Stimulated activated CD8-positive, alpha-beta memory T cell treated with anti-CD3 and anti-CD28 coated beads, Interleukin-15, amount 100 ng/mL, for 1 hour (primary cell): ENCODE measurements around the gene SLC9B1.
"Not testable (repeated sequence)": the region's sequence is repeated elsewhere in the genome, so short reads cannot be mapped to it uniquely, and the experiment has no call there.

ENCODE experiments used
- DNase-seq: peaks from one replicate; pipeline ENCODE4 v3.0.0-alpha.2; 2020; ENCODE audit warnings: low read depth

SLC9B1 gene

DNA sequence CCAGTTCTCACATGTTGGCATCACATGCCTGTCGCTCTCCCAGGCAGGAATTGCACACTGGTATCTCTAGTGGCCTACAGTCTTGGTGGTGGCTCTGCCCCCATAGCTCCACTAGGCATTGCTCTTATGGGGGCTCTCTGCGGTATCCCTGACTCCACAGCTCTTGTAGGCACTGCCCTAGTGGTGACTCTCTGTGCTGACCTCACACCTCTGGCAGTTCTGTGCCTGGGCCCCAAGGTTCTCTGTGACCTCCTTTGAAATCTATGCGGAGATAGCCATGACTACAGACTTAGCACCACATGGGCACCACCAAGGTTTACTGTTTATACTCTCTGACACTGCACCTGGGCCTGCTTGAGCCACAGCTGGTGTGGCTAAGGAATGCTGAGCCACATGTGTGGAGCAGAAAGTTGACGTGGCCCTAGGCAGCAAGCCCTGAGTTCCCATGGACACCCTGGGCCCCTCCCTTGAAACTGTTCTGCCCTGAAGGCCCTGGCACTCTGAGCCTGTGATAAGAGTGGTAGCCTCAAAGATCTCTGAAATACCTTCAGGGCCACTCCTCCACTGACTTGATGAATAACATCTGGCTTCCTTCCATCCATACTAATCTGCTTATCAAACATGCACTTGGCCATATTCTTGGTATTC is 8.0 kb downstream of the SLC9B1 start:
- DNase-seq: no peak

- no peak for DNase-seq
Measured at GRCh38 chr4:103010804-103011203, 8.7 kb downstream of the SLC9B1 start.

DNA sequence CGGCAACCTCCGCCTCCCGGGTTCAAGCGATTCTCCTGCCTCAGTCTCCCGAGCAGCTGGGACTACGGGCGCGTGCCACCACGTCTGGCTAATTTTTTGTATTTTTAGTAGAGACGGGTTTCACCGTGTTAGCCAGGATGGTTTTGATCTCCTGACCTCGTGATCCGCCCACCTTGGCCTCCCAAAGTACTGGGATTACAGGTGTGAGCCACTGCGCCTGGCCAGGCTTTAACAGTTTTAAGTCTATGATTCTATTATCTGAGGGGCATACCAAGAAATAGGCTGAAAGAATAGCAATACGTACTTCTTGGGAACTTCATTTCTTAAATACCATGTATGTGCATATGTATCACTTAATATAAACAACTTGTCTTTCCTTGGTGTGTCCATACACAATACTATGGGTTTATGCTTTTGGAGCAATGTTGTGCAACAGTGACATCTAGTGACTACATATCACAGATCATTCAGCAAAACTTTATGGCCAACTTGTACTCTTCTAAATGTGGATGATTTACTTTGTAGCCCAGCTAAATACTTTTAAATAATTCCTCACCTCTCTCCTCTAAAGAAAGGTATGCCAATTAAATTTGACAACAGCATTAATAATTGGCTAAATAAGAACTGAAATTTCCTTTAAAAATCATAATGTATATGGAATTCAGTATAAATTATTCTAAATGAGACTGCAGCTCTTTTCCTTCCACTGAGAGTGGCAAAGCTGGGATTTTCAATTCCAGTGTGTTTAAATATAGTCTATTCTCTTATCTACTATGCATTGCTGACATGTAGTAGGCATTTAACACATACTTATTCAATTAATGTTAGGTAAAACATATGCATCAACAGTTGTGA is 10.4 kb downstream of the SLC9B1 start:
- no peak for DNase-seq

DNA sequence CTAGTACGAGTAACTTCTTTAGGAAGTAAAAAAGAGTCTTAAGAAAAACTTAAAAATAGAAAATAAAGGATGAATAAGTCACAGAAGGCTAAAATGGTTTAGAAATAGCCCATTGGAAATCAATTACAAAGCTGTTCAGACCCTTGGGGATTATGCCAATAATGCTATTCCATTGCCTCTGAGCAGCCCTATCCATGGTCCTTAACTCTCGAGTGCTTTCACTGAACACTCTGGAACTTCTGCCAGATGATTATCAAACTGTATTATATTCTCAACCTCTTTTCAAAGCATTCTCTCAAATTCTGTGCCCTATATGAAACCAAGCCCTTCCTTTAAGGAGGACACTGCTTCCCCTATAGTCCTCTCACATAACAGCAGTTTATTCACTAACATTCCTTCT is 17.0 kb downstream of the SLC9B1 start:
- no peak for DNase-seq

DNA sequence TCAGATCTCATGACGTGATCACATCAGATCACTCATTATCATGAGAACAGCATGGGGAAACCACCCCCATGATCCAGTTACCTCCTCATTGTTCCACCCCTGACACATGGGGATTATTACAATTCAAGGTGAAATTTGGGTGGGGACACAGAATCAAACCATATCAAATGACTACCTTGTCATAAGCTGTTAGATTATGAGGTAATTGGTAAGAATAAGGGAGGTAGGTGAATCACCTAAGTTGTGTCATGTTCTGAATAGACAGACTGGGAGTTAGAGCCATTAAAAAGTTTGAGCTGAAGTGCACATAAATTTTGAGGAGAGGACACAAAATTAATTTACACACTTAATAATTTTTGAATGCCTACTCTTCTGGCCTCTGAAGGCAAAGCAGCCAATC is 24.7 kb downstream of the SLC9B1 start:
- no peak for DNase-seq

DNA sequence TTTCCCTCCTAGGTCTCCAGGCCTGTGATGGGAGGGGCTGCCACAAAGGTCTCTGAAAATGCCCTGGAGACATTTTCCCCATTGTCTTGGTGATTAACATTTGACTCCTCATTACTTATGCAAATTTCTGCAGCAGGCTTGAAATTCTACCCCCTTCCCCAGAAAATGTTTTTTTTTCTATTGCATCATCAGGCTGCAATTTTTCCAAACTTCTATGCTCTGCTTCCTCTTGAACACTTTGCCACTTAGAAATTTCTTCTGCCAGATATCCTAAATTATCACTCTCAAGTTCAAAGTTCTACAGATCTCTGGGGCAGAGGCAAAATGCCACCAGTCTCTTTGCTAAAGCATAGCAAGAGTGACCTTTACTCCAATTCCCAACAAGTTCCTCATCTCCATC is 25.5 kb downstream of the SLC9B1 start:
- not testable (repeated sequence) for DNase-seq

DNA sequence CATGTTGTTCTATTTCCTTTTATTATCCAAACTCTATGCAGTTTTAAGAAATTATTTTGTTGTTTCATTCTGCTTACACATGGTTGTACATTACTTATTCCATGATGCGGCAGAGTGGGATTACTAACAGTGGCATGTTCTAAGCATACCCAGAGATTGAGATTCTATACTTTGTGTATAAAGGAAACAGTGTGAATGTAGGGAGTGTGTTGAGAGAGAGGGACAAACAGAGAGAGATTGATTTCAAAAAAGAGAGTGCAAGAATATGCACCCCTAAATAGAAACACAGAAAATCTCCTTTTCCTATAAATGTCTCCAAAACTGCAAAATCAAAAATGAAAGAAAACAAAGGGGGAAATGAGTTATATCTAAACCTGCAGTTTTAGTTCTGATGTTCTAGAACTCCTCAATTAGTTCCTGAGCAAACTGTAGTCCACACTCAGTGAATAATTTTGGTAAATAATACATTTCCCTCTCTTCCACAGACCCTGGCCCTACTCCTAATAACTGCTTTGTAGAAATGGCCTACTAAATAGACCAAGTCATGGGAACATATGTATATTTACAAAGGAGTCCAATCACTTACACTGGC is 31.0 kb downstream of the SLC9B1 start:
- no peak for DNase-seq

GRCh38 chr4:102981005-102981404 is 38.5 kb downstream of the SLC9B1 start:
- DNase-seq: no peak

- not testable (repeated sequence) for DNase-seq
Measured at GRCh38 chr4:102961813-102962212, 57.7 kb downstream of the SLC9B1 start.

DNA sequence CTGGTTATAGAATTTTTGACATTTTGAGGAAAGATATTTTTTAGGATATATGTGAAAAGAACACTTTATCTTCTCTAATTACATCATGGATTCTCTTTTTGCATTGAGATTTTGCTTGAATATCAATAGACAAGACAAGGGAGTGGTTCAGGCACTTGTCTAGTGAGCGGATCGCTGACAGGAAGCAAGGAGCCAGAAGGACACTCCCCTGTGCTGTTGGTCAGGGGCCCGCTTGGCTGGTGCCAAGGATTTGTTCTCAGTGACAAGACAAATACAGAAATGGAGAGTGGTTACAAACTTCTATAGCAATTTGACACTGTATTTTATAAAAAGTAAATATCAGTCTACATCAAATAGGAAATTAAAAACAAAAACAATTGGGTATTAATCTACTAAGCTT is 60.0 kb downstream of the SLC9B1 start:
- no peak for DNase-seq

DNA sequence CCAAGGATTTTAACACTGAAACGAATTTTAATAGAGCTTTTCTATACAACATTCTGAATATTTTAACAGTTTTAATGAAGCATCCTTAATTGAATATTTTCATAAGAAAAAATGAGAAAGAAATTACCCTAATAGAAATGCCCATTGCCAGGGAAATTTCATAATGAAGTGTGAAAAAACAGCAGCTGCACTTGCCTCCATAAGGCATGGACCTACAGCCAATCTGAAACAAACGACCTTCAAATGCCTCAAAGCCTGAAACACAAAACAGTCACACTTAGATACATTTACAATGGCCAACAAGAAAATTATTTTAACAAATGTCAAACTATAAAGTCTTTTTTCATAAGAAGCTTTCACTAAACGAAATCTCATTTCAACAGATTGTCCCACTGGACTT is 74.4 kb downstream of the SLC9B1 start:
- no peak for DNase-seq

DNA sequence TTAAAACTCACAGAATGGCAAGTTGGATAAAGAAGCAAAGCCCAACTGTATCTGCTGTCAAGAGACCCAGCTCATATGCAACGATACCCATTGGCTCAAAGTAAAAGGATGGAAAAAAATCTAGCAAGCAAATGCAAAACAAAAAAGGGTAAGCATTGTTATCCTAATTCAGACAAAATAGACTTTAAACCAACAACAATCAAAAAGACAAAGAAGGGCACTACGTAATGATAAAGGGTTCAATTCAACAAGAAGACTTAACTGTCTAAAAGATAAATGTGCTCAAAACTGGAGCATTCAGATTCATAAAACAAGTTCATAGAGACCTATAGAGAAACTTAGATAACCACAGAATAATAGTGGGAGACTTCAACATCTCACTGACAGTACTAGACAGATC is 81.4 kb downstream of the SLC9B1 start:
- not testable (repeated sequence) for DNase-seq

- no peak for DNase-seq
Measured at GRCh38 chr4:102935716-102936115, 83.8 kb downstream of the SLC9B1 start.

DNA sequence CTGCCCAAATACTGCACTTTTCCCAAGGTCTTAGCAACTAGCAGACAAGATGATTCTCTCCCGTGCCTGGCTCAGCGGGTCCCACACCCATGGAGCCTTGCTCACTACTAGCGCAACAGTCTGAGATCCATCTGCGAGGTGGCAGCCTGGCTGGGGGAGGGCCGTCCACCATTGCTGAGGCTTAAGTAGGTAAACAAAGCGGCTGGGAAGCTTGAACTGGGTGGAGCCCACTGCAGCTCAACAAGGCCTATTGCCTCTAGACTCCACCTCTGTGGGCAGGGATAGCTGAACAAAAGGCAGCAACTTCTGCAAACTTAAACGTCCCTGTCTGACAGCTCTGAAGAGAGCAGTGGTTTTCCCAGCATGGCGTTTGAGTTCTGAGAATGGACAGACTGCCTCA is 99.8 kb downstream of the SLC9B1 start:
- not testable (repeated sequence) for DNase-seq

DNA sequence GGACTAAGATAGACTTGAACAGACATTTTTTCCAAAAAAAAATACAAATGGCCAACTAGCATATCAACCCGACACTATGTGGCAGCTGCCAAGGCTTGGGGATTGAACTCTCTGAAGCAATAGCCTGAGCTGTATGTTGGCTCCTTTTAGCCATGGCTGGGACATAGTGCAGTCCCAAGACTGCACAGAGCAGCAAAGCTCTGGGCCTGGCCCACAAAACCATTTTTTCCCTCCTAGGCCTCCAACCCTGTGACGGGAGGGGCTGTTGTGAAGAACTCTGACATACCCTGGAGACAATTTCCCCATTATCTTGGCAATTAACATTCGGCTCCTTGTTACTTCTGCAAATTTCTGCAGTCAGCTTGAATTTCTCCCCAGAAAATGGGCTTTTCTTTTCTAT is 100.6 kb downstream of the SLC9B1 start:
- no peak for DNase-seq

DNA sequence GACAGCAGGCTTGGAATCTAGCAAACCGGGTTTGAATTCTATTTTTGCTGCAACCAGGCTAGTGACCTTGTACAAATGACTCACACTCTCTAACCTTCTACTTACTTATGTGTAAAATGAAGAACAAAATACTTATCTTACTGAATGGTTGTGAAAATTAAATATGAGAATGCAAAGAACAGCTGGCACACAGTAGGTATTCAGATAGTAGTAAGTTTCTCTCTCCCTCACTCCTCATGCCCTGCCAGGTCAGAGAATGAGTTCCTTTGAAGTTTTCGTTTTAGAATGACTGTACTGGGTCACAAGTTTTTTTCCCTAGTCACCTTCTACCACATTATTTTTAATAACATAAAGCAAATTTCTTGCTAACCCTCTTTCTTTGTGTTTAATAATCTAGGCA is 117.7 kb downstream of the SLC9B1 start:
- no peak for DNase-seq

DNA sequence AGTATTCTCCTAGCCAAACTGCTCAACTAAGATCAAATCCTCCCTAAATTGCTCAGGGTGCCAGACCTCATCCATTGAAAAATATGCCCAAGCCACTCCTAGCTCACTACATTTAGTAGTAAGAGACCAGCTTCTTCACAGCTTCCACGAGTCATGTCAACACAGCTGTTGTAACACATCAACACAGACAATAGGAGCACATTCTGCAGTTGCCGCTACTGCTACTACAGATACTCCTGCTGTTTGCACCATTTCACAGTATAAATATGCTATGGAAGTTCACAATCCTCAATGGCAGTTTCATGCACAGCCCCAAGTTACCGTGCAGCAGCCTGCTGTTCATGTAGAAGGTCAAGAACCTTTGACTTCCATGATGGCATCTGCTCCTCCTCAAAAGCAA is 121.9 kb downstream of the SLC9B1 start:
- not testable (repeated sequence) for DNase-seq

GRCh38 chr4:102896547-102896946 is 123.0 kb downstream of the SLC9B1 start:
- not testable (repeated sequence) for DNase-seq

- not testable (repeated sequence) for DNase-seq
Measured at GRCh38 chr4:102889866-102890265, 129.6 kb downstream of the SLC9B1 start.

DNA sequence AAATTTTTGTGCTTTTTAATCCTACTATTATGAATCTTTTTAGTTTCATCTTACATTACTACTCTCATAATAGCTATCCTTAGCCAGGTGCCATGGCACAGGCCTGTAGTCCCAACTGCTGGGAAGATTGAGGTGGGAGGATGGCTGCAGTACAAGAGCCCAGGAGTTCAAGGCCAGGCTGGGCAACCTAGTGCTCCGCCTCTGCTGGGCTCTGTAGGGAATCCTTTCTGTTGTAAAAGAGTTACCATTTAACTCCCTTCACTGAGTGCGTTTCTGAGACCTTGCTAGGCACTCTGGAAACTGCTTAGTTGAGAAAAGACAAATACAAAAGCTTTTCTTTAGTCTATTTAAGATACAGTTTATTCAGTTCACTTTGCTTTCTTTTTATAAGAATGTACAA is 130.9 kb downstream of the SLC9B1 start:
- DNase-seq: not testable (repeated sequence)

GRCh38 chr4:102883278-102883677 is 136.2 kb downstream of the SLC9B1 start:
- DNase-seq: no peak

DNA sequence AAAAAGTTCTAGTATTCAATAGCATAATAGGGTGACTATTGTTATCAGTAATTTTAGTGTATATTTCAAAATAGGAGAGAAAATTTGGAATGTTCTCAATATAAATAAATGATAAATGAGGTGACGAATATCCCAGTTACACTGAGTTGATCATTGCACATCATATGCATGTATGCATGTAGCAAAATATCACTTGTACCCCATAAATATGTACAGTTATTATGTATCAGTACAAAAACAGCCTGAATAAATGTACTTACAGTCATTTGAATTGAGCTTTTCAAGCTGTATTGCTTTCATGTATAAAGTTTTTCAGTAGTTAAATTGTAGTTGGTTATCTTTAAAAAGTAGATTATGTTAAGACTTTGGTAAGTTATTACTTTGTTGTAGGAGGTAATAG is 138.2 kb downstream of the SLC9B1 start:
- DNase-seq: no peak

DNA sequence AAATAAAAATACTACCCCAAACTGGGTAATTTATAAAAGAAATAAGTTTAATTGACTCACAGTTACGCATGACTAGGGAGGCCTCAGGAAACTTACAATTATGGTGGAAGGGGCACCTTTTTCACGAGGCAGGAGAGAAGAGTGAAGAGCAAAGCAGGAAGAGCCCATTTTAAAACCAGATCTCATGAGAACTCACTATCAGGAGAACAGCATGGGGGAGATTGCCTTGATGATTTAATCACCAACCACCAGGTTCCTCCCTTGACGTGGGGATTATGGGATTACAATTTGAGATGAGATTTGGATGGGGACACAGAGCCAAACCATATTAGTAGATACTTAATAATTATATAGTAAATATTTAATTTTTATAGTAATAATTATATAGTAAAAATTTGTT is 140.6 kb downstream of the SLC9B1 start:
- no peak for DNase-seq
